AG20443 (cell line): ENCODE data around the gene TBC1D16.
A peak's percentile ranks its signal among the peaks of the same experiment; 100 is the strongest.
"Not testable (repeated sequence)": the region's sequence is repeated elsewhere in the genome, so short reads cannot be mapped to it uniquely, and the experiment has no call there.

ENCODE experiments used
- DNase-seq: peaks from one replicate; pipeline ENCODE4 v3.0.0; 2012; ENCODE audit warnings: low spot score, mixed read lengths

TBC1D16 gene

DNA sequence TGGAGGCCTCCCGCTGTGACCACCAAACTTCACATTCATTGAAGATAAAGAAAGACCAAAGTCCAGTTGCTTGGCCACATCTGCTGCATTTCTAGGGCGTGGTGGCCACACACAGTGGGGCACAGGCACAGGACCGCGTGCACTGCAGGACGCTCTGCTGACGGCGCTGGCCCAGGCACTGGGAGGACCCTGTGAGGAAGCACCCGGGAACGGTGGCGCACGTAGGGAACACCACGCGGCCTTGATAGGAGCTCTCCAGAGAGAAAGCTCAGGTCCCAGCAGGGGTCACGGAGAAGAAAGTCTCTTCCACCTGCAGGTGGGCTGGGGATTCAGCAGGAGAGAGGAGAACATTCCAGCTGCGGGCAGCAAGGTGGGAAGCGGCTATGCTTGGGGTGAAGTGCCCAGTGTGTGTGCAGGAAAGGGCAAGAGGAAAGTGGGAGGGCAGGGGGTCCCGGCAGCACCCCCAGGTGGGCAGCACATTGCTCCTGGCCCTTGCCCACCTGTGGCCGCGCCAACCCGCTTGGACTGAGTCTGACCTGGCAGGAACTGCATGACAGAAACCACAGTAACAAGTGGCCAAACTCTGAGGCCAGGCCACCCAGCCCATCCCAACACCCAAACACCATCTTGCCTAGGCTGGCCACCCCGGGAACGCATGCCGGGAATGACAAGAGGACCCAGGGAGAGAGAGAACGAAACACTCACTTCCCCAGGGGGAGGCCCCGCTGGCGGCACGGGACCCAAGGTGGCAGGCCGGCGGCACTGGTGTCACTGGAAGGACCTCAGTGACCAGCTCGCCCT lies 32.8 kb downstream of the TBC1D16 start:
- no peak for DNase-seq

DNA sequence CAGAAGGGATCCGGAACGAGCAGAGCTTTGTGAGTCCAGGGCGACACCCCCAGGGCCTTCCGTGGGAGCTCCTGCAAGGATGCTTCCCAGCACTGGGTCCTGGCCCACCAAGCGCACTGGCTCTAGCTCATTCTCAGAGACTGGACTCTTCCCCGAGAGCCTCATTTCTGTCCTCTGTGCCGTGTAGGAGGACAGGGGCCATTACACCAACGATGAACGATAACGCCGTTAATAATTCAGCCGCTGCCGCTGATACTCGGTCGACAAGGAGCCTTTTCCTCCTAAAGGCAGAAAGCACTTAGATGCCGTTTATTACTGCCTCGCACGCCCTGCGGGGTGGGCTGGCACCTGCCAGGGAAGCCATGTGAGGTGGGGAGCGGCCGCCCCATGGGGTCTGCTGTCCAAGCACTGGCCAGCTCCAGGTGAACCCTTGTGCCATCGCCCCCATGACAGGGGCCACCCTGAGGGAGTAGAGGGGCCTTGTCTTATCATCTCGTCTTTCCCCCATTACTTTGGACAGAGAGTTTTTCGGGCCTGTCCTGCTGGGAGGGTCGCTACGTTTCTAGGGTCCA lies 33.5 kb downstream of the TBC1D16 start:
- no peak for DNase-seq

DNA sequence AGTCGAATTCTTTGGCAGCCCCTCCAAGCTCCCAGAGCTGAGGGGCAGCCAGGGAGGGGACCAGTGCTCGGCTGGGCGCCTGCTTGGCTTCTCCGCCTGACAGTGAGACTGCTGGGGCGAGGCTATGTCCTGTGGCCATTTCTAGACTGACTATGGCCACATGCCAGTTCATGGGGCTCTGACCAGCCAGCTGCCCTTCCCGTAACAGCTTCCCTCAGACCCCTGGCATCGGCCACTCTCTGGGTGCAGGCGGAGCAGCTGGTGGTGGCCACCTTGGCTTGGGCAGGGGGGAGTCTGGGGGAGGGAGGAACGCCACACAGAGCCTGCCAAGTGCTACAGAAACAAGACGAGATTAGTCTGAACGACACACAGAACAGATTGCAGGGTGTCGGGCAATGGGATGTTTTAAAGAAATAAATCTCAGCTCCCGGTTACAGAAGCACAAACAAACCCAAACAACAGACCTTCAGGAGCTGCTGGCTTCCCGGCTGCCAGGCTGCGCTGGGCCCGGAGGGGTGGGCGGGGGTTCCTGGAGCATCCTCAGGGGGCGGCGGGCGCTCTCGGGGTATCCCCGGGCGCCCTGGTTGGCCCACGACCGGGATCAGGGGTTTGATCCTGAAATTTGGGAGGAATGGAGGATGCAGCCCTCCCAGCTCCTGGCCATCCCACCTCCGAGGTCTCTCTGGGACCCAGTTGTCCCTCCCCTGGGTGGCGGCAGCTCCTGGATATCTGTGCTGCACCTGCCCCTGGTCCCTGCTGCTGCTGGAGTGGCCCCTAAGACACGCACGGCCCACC lies 34.5 kb downstream of the TBC1D16 start:
- no peak for DNase-seq

DNA sequence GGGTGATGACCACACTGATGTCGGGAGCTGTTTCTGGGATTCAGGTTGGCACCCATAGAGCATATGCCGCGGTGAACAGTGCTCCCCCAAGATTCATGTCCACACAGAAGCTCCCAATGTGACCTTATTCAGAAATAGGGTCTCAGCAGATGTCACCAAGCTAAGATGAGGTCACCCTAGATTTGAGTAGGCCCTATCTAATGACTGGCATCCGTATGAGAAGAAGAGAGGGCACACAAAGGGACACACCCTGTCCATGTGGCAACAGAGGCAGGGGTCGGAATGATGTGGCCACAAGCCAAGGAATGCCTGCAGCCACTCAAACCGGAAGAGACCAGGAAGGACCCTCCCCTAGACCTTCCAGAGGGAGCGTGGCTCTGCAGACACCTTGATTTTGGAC lies 35.5 kb downstream of the TBC1D16 start:
- no peak for DNase-seq

DNA sequence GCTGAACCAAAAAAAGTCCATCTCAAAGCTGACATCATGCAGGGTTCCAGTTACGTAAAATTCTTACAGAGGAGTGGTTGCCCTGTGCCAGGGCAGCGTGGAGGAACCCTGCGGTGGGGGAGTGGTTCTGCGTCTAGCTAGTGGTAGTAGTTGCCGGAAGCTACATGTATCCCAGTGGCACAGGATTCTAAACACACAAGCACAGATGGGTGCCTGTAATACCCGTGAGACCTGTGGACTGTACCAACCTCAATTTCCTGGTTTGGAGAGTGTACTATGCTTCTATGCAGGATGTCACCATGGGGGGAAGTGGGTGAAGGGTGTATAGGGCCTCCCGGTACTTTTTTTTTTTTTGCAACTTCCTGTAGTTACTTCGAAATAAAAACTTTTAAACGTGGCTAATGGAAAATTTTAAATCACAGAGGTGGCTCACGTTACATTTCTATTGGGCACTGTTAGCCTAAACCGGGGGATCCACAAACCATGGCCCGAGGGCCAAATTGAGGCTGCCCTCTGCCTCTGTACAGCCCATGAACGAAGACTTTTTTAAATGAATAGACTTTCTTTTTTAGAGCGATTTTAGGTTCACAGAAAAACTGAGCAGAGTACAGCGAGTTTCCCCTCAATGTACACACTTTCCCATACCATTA lies 38.5 kb downstream of the TBC1D16 start:
- no peak for DNase-seq

DNA sequence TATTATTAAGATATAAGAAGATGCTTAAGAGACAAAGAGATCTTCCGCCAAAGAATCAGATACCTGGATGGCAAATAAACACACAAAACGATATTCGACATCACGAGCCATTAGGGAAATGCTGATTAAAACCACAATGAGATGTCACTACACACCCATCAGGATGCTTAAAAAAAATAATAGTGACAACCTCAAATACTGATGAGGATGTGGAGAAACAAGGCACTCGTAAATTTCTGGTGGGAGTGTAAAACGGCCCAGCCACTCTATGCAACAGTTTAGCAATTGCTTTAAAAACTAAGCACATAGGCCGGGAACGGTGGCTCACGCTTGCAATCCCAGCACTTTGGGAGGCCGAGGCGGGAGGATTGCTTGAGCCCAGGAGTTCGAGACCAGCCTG lies 39.4 kb downstream of the TBC1D16 start:
- DNase-seq, result no peak

DNA sequence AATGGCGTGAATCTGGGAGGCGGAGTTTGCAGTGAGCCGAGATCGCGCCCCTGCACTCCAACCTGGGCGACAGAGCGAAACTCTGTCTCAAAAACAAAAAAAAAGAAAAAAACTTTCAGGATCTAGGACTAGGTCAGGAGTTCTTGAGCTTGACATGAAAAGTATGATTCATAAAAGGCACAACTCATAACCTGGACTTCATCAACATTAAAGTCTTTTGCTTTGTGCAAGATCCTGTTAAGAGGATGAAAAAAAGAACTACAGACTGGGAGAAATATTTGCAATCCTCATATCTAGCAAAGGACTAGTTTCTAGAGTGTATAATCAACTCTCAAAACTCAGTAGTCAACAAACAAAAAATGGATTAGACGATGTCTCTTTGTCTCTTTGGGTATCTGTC lies 40.0 kb downstream of the TBC1D16 start:
- no peak for DNase-seq

DNA sequence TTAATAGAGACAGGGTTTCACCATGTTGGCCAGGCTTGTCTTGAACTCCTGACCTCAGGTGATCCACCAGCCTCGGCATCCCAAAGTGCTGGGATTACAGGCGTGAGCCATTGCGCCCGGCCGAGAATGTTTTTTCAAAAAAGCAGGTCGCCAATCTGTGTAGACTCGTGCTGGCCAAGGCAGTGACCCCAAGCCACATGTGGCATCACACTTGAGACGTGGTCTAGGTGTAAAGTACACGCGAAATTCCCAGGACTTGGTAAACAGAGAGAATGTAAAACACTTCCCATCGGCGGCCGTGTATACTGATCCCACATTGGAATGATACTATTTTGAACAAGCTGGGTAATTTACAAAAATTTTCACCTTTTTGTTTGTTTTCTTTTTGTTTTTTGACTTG lies 41.1 kb downstream of the TBC1D16 start:
- no peak for DNase-seq

DNA sequence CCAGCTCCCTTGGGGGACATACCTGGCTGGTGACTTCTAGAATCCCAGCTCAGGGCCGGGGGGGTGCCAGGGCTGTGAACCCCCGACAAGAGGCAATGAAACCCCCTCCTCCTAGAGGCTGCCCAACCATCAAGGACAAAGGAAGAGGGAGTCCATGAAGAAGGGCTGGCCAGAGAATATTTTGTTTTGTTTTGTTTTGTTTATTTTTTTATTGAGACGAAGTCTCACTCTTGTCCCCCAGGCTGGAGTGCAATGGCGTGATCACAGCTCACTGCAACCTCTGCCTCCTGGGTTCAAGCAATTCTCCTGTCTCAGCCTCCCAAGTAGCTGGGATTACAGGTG lies 41.5 kb downstream of the TBC1D16 start:
- DNase-seq, result not testable (repeated sequence)

DNA sequence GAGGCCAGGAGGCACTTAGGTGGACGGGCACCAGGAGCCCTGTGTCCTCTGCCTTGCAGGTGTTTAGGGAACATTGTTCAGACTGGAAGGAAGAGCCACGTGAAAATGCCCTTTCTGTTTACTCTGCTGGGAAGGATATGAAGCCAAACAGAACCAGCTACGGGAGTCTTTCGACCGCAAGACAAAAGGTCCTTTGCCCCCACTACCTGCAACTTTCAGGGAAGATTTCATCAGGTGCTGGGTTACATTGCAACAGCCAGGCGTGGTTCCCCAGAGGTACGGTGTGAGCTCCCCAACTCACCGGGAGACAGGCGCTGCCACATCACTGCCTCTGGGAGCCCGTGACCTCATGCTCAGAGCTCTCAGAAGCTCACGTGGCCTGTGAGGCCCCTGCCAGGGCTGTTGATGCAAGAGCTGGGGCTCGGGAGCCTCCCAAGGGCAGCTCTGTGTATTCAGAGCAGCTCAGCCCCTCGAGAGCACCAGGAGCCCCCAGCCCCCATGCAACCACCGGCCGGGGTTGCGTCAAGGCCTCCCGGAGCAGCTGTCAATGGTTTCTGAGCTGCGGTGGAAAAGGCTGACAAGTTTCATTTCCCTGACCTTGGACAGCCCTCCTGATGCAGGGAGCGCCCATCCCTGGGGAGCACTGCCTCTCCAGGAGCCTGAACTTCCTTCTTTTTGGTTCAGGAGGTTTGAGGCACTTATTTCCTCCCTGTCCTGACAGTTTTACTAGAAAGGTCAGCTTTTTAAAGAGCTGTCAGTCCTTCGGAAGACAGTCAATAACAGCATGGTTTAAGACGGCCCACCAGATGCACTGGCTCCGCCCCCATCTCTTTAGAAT lies 42.1 kb downstream of the TBC1D16 start:
- peak; percentile 92 for DNase-seq

DNA sequence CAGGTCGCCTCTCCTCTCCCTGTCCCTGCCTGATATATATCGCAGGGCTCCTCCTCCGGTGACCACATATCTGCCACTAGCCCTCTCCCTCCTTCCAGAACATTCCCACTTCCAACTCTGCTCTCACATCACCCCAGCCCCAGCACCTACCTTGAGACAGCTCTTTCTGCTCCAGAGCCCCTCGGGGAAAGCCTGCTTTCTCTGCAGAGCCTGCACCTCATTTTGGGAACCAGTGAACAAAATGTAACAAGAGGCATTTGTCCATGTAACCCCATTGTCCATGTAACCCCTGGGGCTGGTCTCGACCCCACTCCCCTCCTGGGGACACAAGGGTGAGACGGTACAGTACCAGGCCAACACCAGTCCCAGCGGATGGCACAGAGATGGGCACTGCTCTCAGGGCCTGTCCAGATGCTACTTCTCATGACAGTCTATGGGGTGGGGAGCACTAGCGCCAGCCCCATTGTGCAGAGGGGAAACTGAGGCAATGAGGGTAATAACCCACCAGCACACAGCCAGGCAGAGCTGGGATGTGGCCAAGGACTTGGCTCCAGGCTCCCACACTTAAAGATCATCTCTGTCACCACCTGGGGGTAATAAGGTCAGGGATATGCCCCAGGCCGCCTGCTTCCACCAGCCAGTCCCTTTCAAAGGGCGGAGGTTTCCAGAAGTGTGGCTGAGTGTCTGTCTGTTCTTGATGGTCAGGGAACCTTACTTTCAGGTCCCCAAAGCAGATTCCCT lies 42.9 kb downstream of the TBC1D16 start:
- no peak for DNase-seq

DNA sequence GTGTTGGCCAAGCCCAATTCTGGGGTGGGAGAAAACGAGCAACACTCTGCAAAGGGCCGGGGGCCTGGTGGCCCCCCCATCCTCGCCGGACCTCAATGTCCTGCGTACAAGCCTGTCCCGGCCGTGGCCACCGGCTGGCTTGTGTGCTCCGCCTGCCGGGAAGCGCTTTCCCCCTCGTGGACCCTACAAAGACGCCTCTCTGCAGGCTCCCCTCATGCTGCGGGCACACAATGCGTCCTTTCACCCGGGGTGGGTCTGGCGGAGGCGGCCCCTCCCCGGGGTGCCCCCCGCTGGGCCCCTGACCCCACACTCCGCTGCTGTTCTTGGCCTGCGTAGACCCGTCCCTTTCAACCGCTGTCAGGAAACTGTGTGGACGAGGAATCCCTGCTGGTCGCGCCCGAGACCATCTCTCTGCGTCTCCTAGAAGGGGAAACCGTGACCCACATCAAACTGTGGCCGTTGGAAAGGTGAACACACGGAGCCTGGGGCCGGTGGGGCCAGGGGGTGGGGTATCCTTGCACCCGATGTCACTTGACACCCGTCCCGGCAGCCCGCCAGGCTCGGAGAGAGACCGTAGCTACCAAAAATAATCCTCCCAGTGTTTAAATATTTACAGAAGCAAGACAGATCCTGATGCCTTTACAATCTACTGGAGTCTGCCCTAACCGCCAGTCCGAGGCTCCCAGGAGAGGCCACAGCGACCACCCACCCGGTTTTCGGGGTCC lies 43.6 kb downstream of the TBC1D16 start:
- no peak for DNase-seq

DNA sequence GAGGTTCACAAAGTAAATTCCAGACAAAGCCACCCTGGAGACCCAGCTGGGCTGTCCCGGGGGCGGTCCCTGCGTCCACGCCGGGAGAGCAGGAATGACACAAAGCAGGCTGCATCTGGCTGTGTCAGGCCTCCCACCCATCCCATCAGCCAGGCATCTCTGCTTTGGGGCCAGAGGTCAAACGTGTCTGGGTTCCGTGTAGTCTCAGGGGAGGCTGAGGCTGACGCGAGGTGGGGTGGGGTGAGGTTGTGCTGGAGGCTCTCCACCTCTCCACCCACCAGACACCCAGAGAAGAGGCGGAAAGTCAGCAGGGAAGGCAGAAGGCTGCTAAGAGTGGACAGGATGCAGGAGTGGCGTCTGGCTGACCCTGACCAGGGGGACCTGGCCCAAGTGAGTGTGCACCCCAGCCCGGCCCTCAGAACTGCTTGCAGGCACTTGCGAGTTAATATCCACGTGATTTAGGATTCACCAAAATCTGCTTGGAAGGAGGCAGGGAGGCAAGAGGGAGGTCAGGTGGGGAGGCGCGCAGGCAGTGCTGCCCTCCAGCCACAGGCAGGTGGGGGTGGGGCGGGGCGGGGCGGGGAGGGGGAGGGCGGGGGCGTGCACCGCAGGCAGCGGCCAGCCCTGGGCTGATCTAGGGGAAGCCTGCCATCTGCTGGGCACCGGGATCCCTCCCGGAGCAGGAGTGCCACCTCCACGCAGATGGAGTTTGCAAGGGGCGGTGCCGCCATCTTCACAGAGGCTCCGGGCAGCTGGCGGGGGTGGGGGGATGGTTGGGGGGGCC lies 44.3 kb downstream of the TBC1D16 start:
- DNase-seq, result peak; percentile 95

DNA sequence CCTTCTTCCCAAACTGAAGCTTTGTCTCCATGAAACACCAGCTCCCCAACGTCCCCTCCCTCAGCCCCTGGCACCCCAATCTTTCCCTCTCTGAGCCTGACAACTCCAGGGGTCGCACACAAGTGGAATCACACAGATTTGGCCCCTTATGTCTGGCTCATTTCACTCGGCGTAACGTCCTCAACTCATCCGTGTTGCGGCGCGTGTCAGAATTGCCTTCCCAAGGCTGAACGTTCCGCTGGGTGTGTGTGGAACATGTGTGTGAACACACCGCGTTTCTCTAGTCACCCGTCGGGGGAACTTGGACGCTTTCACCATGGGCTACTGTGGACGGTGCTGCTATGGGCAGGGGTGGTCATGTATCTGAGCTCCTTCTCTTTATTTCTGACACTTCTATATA lies 45.0 kb downstream of the TBC1D16 start:
- DNase-seq, result no peak

DNA sequence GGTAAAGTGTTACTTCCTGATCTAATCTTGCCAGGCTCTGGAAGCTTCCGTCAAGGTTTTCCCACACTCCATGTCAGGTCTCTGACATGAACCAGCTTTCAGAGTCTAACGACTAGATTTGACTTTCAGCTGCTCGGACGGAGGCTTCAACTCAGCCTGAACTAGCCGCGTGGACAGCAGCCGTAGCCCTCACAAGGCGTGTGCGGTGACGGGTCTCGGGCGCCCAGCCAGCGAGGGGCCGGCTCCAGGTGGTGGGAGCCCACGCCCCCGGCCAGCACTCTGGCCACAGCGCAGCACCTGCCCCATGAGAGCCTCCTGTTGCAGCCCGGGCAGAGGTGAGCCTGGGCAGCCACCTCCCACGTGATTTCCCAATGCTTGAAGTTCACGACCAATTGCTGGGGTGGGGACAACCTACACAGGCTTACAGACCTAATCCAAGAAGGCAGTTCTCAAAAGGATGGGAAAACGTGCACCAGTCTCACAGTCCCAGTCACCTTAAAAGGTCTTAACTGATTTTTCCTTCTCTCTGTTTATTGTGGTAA lies 45.5 kb downstream of the TBC1D16 start:
- no peak for DNase-seq

DNA sequence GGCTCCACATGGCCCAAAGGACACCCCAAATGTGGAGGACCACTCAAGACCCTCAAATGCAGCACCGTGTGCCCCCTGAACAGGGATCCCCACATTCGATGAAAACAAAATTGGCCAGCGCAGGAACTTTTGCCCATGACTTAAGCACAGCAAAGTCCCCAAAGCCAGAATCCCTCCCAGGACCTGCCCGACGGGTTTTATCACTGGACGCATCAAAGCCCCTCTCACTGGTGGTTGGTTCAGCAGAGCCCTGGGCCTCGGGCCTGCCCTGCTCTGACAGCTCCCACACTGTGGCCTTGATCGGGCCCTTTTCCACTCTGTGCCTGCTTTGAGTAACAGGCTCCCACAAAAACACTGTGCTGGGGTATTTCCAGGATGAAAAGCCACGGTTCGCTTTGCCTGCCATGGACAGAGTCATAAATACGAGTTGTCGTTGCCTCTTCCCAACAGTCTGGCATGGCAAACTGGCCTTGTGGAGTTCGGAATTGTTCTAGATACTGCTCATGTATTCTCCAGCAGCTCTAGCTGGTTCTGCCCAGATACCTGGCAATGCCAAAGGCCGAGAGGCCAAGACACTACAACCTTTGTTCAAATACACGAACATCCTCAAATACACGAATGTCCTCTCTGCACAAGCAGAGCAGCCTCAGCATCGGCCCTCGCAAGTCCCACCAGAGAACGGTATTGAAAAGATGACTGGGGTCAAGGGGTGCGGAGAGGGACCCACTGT lies 46.4 kb downstream of the TBC1D16 start:
- DNase-seq, result no peak

DNA sequence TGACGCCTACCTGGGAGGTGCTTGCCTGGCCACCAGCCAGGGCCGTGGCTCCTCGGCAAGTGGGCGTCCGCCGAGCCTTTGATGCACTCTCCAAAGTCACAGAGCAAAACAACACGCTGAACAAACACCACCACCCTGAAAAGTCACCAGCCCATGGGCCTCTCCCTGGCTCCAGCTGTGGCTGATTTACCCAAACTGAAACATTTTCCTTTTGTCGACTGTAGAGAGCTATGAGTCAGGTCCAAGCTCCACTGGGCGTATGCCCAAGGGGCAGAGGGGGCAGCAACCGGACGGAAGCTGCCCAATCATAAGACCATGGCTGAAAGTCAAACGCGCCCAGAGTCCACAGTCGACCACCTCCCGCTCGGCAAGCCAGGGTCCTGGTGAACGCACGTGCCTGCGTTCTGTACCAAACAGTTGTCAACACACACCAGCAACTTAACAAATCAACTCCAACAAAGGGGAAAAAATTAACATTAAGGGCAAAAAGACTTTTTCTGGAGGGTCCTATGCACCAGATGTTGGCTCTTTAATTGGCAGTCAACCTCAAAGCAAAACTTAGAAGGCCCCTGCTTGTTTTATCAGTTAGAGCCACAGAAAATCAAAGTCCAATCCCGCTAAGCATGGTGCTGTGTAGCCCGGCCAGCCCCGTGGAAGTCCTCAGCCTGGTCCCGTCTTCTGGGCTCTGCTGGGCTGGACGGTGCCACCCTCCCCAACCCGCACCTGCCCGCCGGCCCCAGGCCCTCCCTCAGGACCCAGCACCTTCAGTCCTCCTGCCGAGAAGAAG lies 47.3 kb downstream of the TBC1D16 start:
- DNase-seq, result peak; percentile 86

DNA sequence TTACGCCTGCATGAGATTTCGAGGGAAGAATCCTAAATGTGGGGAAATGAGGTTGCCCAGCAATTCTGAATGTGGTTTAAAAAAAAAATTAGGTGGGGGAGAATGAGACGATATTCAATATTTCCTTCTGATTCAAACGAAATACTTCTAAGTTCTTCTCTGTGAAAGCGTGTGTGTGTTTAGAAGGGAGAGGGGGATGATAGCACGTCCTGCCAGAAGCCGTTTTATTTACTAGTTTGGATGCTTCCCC lies 47.8 kb downstream of the TBC1D16 start:
- DNase-seq, result no peak
